ENCODE data around the gene CRISPLD2.
"Not testable (repeated sequence)": the region's sequence is repeated elsewhere in the genome, so short reads cannot be mapped to it uniquely, and the experiment has no call there.

CRISPLD2 gene

DNA sequence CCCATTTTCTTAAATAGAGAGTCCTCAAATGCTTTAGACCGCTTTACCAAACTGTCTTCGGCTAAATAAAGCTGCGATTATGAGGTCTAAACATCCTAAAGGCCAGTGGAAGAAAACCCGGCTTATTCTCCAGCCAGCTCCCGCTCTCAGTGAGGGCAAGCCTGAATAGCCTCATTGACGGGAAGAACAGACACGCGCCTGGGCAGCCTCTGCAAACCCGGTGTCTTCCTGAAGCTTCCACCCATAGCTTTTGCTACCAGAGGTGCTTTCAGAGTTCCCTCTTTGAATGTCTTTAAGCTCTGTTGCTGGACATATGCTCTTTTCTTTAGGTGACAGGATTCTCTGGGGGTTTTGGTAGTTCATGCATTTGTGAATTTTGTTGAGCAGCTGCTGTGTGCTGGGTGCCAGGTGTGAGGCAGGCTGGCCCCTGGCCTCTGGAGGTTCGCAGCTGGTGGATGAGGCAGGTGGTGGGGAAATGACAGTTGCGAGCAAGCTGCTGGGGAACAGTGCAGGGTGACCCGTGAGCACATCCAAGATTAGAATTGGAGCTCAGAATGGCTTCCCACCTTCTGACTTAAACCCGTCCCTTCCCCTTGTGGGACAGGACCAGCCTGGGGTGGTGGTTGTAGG, 44.7 kb downstream of the CRISPLD2 start:
- no peak for DNase-seq

DNA sequence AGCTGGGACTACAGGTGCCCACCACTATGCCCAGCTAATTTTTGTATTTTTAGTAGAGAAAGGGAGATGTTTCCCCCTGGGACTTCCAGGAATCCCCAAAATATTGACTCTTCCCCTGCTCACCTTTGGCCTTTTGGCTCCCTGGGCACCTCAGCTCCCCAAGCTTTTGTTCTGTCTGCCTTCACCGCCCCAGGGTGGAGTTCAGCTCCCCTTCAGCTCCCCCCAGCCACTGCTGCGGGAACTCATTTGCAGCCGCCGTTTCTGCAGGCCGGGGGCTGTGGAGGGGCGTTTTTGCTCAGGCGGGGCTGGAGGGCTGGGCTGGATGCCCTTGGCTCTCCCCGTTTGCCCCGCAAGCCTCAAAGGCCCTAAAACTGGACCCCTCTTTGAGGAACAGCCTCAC, 47.9 kb downstream of the CRISPLD2 start:
- DNase-seq = no peak

DNA sequence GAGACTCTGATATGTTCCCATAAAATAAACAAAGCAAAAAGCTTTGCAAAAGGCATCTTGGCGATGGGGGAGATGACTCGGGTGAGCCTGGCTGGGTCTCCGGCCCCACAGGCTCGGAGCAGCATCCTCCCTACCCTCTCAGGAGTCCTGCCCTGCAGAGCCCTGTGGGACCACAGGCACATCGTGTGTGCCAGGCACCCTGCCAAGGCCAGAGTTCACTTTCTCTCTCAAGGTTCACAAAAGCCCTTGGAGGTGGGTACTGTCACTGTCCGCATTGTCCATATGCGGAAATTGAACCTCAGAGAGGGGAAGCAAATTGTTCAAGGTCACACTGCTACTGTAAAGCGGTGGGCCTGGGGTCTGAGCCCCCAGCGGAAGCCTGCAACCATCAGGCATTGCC, 48.5 kb downstream of the CRISPLD2 start:
- DNase-seq = no peak

DNA sequence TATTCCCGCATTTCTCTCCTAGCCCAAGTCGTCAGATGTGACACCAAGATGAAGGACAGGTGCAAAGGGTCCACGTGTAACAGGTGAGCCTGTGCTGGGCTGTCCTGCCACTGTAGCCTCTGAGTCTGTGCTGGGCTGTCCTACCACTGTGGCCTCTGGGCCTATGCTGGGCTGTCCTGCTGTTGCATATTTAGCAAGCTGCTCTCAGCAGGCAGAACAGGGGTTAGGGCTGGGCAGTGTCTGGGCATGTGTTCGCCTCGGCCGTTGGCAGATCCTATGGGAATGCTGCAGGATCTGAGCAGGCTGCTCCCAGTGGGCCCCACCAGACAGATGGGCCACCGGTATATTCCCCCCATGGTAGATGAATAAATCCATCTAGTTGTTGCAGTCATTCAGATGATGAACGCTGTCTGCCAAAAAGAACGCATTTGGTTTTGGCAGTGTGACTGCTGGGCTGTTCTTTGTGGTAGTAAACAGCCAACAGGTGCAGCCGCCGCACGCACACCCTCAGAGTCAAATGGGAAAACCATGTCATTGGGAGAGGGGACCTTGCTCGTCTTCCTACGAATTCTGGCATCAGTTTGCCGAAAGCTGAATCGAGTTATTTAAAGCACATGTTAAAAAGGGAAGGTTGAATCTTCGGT, 49.2 kb downstream of the CRISPLD2 start:
- no peak for DNase-seq

DNA sequence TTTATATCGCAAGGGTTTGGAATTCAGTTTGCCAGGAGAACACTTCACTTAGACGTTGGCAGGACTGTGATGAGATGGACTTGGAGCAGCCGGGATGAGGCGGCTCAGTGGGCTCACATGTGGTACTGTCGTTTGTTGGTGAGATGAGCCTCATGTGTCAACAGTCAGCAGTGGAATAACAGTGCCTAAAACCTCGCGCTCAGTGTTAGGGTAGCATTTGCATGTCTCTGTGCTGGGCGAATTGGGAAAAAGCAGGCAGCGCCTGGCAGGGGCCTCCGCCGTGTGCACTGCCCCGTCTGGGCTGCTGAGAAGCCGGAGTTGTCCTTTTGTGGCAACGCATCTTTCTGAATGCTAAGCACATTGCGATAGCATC, 49.7 kb downstream of the CRISPLD2 start:
- no peak for DNase-seq

DNA sequence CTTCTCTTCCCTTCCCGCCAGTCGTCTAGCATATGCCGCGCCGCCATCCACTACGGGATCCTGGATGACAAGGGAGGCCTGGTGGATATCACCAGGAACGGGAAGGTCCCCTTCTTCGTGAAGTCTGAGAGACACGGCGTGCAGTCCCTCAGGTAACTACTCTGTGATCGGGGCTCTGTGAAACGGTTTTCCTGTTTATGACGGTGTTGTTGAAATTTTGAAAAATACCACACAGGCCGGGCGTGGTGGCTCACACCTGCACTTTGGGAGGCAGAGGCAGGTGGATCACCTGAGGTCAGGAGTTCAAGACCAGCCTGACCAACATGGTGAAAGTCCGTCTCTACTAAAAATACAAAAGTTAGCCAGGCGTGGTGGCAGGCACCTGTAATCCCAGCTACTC, 53.2 kb downstream of the CRISPLD2 start:
- not testable (repeated sequence) for DNase-seq

DNA sequence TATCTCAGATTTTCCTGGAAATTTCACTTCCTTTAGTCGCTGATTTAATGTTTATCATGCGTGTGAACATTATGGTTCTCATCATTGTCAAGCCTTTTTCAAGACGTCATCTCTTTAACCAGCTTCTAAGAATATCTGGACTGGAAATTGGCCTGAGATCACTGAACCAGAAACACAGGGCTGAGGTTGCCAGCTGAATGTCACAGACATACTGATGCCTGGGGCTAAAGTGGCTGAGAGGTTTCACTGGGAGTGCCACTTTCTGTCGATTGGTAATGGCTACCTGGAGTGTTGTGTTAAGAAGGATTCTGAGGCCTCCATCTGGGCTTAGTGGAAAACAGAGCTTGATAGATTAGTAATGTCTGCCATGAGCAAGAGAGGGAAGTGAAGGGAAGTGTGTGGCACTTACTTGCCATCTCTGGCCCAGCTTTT, 54.2 kb downstream of the CRISPLD2 start:
- DNase-seq = no peak

DNA sequence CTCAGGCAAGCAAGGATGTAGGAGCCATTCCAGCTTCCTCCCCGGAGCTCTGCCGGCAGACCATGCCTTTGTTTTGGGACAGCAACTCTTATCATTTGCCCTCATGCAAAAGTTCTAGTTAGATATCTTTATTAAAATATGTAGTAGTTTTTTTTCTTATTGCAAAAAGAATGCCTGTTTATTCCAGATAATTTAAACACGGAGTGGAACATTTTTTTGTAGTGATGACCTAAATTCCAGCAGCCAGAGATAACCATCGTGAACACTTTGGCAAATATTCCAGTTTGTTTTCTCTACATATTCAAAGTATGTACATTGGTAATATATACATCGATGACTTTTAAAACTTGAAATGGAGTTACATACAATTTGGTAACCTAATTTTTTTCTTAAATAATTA, 54.8 kb downstream of the CRISPLD2 start:
- no peak for DNase-seq

DNA sequence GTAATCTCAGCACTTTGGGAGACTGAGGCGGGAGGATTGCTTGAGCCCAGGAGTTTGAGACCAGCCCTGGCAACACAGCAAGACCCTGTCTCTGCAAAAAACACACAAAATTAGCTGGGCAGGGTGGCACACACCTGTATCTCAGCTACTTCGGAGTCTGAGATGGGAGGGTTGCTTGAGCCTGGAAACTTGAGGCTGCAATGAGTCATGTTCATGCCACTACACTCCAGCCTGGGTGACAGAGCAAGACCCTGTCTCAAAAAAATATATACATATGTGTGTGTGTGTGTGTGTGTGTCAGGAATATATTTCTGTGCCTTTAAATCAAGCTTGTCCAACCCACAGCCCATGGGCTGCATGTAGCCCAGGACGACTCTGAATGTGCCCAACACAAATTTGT, 55.2 kb downstream of the CRISPLD2 start:
- DNase-seq = no peak

DNA sequence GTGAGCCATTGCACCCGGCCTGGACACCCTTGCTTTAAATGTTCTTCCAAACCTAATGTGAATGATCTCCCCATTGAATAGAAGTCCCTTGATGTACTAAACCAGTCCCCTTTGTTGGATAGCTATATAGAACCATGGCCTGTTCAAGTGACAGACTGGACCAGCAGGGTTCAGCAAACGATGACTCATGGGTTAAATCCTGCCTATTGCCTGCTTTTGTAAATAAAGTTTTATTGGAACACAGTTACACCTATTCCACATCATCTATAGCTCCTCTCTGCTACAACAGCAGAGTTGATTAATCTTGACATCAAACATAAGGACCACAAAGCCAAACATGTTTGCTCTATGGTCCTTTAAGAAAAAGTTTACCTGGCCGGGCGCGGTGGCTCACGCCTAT, 56.1 kb downstream of the CRISPLD2 start:
- DNase-seq = no peak

DNA sequence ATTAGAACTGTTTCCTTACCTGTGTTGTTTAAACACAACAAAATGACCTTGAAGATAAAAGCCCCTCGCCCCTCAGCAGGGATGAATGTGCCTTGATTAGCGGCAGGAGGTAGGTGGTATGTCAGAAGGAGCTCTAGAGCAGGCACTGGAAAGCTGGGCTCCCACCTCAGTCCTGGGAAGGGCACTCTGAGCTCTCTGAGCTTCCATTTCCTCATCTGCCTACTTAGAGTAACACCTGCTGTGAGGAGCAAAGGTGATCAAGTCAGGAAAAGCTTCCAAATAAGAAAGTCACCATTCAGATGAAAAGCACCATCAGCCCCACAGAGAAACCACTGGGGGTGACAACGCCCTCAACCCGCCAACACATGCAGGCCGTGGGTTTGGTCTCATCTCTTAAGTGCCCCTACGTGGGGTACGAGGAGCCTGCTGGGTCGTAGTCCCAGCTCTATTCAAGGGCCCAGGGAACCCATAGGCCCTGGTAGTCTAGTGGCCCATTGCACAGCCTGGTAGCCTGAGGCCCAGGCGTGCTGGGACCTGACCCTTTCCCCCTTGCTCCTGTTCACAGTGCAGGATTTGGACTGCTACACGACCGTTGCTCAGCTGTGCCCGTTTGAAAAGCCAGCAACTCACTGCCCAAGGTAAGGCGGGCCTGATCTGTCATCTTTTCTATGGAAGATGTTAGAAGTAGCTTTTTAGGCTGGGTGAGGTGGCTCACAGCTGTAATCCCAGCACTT, 57.3 kb downstream of the CRISPLD2 start:
- DNase-seq = no peak

DNA sequence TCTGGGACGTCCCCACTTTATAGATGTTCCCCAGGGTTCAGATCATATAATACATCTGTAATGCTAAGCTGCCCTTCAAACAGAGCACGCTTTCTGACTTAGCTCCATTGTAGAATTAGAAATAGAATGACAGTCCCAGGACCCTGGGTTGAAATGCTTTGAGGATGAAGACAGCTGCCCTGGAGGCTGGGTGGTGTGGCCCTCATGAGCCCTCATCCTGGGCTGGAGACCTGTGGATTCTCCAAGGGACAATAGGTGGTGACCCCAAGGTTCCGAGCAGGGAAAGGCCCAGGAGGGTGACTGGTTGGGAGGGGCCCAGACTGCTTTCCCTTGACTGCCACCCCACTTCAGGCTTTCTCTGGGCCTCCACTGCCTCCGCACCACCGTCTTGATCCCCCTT, 59.0 kb downstream of the CRISPLD2 start:
- no peak for DNase-seq

DNA sequence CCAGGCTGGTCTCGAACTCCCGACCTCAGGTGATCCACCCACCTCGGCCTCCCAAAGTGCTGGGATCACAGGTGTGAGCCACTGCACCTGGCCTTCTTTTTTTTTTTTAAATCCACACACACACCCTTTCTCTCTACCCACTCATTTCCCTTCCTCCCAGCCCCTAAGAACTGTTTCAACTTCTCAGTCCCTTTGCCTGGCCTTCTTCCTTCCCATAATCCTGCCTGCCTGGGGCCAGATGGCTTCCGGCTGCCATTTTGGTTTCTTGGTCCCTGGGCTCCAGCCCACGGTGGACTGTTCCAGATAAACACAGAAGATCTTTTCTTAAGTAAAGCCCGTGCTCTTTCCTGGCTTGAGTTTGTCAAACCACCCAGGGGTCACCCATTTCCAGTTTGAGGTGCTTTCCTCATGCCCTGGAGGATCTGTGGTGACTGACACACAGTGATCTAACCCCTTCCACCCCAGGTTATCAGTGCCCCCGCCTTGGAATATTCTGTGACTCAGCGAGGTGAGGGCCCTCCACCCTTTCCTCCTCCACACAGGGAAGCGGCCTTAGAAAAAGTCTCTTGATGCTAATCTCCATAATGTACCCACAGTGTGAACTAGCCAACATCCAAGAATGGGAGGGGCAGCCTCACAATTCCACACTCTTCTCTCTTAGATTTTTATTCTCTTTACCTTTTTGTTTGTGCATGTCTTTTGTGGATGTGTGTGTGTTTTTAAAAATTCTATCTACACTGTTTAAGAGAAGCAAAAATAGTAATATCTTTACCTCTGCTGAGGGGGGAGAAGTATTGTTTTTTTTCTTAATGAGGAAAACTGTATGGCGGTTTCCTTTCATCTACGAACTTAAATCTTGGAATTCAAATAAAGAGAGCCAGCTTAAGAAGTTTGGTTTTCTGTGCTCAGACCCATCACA, 60.0 kb downstream of the CRISPLD2 start:
- DNase-seq = no peak

DNA sequence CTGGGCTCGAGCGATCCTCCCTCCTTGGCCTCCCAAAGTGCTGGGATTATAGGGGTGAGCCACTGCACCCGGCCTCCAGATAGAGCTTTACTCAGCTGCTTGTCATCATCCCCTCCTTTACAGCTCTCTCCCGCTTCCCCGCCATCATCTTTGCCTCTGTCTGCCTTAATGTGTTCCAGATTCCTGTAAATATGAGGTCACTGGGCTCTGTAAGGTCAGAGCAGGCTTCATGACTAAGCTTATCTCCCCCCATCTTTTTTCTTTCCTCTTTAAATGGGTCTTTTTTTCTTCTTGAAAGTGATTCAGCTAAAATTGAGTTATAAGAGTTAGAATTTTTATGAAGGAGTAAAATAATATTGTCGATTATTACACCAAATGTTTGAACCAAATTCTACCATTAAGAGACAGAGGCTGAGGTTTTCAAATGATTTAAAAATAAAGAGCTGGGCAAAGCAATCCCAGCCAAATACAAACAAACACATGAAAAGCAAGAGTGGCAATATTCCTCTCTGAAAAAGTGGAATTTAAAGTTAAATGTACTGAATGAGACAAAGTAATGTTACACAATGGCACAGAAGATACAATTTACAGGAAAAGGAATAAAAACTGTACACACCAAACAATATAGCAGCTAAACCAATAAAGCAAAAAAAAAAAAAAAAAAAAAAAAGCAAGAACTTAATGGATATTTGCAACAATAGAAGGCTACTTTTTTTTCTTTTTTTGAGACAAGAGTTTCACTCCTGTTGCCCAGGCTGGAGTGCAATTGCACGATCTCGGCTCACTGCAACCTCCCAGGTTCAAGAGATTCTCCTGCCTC, 62.1 kb downstream of the CRISPLD2 start:
- no peak for DNase-seq

DNA sequence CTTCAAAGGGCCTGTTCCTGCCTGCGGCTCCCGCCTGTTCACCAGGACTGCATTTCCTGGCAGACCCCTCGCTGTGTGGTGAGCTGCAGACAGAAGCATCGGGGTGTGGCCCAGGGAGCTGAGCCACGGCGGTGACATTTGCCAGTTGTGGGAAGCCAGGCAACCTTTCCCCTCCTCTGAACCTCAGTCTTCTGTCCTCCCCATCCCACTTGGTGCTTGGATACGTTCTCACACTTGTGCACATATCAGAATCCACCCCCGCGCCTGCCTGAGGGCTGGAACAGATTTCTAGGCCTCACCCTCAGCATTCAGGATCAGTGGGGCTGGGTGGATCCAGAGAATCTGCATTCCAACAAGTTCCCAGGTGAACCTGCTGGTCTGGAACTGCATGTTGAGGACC, 63.5 kb downstream of the CRISPLD2 start:
- no peak for DNase-seq

DNA sequence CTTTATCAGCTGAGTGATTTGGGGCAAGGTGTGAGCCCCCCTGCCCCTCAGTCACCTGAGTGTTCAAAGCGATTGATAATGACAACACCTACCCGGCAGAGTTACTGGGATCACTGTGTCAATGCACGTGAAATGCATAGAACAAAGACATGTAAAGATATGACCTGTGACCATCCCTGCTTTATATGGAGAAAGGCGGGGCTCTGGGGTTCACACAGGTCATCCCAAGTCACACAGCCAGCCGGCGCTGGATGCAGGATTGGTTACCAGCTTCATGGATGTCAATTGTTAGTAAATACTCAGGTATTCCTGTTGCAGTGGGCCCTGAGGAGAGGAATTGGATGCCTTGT, 64.4 kb downstream of the CRISPLD2 start:
- no peak for DNase-seq

DNA sequence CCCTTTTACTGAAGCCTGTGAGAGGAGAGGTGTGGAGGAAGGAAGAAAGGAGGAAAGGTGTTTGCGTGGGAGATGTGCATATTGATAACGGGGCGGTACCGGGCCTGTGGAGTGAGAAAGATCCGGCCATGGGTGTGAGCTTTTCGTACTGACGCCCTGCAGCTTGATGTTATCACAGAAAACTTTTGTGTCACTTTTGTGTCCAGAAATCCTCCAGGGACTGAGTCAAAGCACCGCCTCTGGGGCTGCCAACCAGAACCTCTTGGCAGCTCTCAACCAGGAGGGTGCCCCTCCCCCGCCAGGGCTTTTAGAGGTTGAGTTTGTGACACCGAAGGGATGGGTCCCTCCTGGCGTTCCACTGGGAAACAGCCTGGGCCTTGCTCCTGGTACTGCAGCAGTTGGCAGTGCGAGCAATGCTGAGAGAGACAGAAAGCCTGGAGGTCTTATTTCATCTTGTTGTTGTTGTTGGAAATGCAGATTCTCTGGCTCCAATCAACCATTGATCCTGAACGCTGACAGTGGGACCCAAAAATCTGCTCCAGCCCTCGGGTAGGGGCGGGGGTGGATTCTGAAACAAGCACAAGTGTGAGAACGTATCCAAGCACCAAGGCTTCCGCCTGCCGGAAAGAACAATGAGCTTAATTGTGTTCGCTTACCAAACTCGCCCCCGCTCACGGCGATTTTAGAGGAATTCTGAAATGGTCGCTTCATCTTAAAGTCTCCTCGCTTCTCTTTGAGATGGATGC, 65.0 kb downstream of the CRISPLD2 start:
- DNase-seq = no peak

DNA sequence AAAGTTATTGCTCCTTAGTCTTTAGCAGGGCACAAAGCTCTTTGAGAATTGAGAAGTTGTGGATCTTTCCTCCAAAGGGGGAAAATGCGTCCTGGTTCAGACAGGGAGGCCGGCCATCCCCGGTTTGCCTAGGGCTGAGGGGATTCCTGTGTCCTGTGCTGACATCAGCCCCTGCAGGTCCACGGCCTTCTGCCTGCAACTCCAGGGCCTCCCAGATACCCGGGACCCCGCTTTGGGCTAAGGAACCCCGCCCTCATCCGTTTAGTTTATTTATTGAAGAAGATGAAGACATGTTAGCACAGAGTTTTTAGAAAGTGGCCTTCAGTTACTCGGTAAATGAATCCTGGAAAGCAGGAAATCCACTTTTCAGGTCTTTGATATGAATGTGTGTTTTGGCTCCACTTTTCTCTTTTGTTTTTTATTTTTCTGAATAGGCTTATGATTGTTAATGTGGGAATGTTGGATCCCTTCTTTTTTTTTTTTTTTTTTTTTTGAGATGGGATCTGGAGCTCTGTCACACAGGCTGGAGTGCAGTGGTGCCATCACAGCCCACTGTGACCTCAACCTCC, 65.6 kb downstream of the CRISPLD2 start:
- no peak for DNase-seq

DNA sequence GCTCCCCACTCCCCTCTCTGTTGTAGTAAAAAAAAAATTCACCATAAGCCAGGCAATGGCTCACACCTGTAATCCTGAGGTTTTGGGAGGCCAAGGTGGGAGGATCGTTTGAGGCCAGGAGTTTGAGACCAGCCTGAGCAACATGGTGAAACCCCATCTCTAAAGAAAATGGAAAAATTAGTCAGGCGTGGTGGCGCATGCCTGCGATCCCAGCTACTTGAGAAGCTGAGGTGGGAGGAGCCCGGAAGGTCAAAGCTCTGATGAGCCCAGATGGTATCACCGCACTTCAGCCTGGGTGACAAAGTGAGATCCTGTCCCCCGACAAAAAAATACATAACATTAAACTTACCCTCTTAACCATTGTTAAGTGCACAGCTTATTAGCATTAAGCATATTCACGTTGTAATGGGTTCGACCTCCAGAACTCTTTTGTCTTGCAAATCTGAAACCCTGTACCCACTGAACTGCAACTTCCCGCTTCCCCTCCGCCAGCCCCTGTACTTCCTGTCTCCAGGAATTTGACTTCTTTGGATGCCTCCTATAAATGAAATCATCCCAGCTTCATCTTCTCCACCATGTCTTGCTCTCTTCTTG, 66.8 kb downstream of the CRISPLD2 start:
- DNase-seq = no peak

DNA sequence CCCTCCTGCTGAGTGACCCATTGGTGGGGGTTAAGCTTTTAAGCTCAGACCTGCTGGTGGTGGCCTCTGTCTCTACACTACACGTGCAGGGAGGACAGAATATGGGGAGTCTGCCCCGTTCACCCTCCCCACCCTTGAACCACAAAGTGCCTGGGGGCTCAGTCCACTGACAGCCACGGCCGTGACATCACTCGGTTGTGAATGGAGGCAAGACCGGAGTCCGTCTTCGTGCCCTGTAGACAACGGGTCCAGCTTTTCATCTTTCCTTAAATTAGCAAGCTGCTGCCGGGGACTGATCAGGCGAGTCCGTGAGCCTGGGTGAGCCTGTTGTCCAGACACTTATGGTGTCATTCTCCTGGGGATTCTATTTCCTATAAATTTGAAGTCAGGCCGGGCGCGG, 67.4 kb downstream of the CRISPLD2 start:
- DNase-seq = no peak

DNA sequence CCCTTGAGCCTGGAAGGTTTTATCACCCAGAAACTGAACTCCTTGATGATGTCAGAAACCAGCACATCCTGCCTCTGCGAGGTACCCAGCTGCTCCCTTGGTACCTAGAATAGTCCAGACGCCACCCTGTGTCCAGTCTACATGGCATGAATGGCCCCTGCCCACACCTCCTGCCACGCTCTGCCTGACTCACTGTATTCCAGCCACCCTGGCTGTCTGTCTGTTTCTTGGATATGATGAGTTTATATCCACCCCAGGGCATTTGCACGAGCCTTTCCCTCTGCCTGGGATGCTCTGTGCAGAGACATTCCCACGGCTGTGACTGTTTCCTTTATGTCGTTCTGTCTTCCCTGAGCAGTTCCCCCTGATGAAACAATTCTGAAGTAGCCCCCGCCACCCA, 68.7 kb downstream of the CRISPLD2 start:
- DNase-seq = no peak

All from CD4-positive, alpha-beta T cell treated with Interferon gamma for 1 hour (primary cell).